Left cardiac atrium (tissue), 4 donors: ENCODE data around the gene NEIL3. TPM values are rescaled to one million over a fixed set of nuclear protein-coding genes. Genes with fewer than 3 reads are reported as not detected.

ENCODE experiments used
- ATAC-seq, 2 donors: fragments of 200-7000 bp; cut with Tn5 transposase; one replicate each; pipeline ENCODE4 v1.9.1; 2020; ENCODE audit warnings: mild to moderate bottlenecking in 2 of 2, moderate library complexity in 2 of 2
- DNase-seq: peaks from one replicate; pipeline ENCODE4 v3.0.0-alpha.2; 2020
- intact Hi-C, 2 donors: fragments of 100-400 bp; cut with DNase I; formaldehyde crosslinking; loops; one replicate each; pipeline versions ENCODE4 v1.14.1 to v1.15.1; 2022 to 2023
- total RNA-seq, 2 donors: library from RNA; stranded (reverse); fragmentation: NEBNext Ultra II Directional; extraction: Animal tissue kit (Norgen Biotek cat#: 25700); gene quantifications; one replicate each; pipeline ENCODE4 v1.2.1, GENCODE V29; 2021
- donor health status: DM: no; HTN: yes; CAD: no.
- donor health status: DM: no; HTN: yes; CAD: no; lungs with severe emphysema.
- donor health status: DM: yes; HTN: yes; CAD: no.
- donor health status: Dilated cardiomyopathy.

The NEIL3 gene
- total RNA-seq, 2 donors from 2014 or later: 0.32 TPM; not detected in 1

DNA sequence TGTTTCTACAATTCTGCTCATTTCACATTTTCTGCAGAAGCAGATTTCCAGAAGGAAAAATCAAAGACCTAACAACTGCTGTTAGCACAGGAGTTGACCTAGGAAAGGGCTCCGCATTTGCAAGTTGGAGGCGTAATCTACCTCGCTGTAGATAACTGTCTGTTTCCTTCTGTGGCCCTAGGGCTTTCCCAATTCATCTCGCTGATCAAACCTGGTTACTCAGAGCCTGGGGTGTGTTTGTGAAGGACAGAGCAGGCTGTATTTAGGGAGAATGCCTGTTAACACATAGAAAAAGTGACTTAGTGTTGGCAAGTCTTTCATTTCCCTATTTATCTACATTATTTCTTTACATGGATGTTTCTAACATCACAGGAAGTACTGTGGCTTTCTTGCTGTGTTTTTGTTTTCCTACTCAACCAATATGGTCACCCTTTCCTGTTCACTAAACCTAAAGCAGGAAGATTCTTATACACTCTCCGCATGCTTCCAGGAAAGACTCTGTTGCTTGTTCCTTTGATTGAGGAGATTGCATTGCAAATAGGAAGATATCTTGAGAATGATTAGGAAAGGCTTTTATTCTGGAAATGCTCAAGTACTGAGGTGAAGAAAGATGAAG is 92.1 kb downstream of the NEIL3 start:
- ATAC-seq: no peak
- intact Hi-C loops: no loop called here

GRCh38 chr4:177403746-177404145 is 94.1 kb downstream of the NEIL3 start:
- ATAC-seq (no peak), DNase-seq (no peak)
- intact Hi-C loops: no loop called here

More for the DNA sequence above, 92.1 kb downstream of the NEIL3 start:
- no peak for DNase-seq

GRCh38 chr4:177404342-177404741 is 94.7 kb downstream of the NEIL3 start:
- no peak for DNase-seq
- ATAC-seq: no peak
- intact Hi-C loops: no loop called here

GRCh38 chr4:177404986-177405385 is 95.3 kb downstream of the NEIL3 start:
- intact Hi-C loops: no loop called here
- ATAC-seq (no peak), DNase-seq (no peak)

- intact Hi-C loops: no loop called here
- DNase-seq: no peak
- no peak for ATAC-seq
These were observed 95.8 kb downstream of the NEIL3 start for GRCh38 chr4:177405508-177405907.

DNA sequence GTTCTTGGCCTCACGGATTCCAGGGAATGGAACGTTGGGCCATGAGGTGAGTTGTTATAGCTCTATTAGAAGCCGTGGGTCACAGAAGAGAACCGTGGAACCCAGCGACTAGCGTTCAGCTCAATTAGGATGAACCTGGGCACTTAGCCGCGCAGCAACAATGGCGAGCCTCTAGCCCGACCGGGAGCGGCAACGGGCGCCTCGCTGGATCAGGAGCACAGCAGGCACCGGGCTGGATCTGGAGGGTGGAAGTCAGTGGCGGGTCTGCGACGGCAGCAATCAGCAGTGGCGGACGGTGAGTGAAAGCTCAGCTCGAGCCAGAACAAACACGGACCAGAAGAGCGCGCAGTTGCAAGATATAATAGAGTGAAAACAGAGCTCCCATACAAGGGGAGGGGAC is 98.3 kb downstream of the NEIL3 start:
- intact Hi-C loops: no loop called here
- DNase-seq (no peak), ATAC-seq (no peak)

GRCh38 chr4:177410566-177410965 is 100.9 kb downstream of the NEIL3 start:
- ATAC-seq (no peak), DNase-seq (no peak)
- intact Hi-C loops: no loop called here

- ATAC-seq: no peak
- DNase-seq: no peak
- intact Hi-C loops: no loop called here
These were observed 102.3 kb downstream of the NEIL3 start for GRCh38 chr4:177411996-177412395.

Other genes with a start within 250 kb of the NEIL3 start
- gene AGA, start 132.6 kb downstream of the NEIL3 start, total RNA-seq: 1 to 10 TPM; 6.9 to 8.4 TPM